Cardiac septum (tissue), 1 donor: ENCODE results near the gene TINAGL1. TPM values are rescaled to one million over a fixed set of nuclear protein-coding genes. Genes with fewer than 3 reads are reported as not detected.

Source experiments
- DNase-seq: peaks from one replicate; pipeline ENCODE4 v3.0.0-alpha.2; 2020; ENCODE audit warnings: low spot score
- intact Hi-C: fragments of 100-400 bp; cut with DNase I; formaldehyde crosslinking; loops from one replicate; pipeline ENCODE4 v1.14.0; 2022
- total RNA-seq: library from RNA; stranded (reverse); fragmentation: NEBNext Ultra II Directional; extraction: Animal tissue kit (Norgen Biotek cat#: 25700); gene quantifications from one replicate; pipeline ENCODE4 v1.2.1, GENCODE V29; 2021
- donor health status: DM: no; HTN: no; CAD: no.

TINAGL1 gene
- total RNA-seq, 1 donor from 2014 or later = 180 TPM

DNA sequence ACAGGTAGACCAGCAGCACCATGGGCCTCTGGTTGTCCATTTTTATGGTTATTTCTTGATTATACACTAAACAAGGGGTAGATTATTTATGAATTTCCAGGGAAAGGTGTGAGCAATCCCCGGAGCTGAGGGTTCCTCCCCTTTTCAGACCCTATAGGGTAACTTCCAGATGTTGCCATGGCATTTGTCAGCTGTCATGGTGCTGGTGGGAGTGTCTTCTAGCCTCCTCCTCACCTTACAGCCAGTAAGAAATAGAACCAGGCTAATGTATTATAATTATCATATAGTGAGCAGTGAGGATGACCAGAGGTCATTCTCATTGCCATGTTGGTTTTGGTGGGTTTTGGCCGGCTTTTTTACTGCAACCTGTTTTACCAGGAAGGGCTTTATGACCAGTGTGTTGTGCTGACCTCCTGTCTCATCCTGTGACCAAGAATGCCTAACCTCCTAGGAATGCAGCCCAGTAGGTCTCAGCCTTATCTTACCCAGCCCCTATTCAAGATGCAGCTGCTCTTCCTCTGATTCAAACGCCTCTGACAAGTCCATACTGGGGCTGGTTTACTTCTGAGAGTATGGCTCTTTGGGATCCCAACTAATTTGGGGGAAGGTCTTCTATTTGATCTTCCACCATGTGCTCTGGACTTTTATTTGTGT is 13.5 kb upstream of the TINAGL1 start:
- no peak for DNase-seq
- intact Hi-C loops = no loop called here

DNA sequence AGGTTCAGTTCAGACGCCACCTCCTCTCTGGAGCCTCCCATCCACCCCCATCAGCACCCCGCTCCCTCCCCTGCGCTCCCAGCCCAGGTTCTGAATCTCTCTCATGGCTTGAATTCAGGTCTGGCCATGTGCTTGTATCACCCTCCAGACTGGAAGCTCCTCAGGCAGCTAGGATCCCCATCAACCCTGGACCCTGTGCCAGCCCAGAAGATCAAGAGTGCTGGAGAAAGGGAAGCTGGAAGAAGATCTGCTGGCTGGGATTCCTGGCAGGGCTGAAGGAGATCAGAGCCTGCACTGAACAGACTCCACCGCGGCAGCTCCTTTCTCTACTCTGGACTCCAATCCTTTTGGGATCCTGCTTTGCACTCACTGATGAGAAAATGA is 11.7 kb upstream of the TINAGL1 start:
- intact Hi-C loops = loop anchor here (1.0 kb wide), 1 partner anchor 30 kb away; no protein-coding TSS in a partner anchor
- DNase-seq = no peak

DNA sequence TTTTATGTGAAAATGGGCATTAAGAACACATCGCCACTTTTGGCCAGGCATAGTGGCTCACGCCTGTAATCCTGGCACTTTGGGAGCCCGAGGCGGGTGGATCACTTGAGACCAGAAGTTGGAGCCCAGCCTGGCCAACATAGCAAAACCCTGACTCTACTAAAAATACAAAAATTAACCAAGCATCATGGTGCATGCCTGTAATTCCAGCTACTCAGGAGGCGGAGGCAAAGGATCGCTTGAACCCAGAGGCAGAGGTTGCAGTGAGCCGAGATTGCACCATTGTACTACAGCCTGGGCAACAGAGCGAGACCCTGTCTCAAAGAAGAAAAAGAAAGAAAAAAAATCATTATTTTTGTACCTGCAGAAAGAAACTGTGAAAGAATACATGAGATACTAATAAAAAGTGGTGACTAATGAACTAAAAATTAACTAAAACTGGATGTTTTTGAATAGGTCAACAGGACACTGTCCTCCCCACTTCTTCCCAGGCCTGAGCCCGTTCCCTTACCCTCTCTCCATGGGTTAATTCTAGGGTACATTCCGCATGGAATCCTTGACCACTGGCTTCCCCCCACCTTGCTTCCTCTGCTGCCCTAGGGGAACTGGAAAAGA is 8.3 kb upstream of the TINAGL1 start:
- intact Hi-C loops = loop anchor here (5.0 kb wide), 1 partner anchor 219 kb away; no protein-coding TSS in a partner anchor
- no peak for DNase-seq

DNA sequence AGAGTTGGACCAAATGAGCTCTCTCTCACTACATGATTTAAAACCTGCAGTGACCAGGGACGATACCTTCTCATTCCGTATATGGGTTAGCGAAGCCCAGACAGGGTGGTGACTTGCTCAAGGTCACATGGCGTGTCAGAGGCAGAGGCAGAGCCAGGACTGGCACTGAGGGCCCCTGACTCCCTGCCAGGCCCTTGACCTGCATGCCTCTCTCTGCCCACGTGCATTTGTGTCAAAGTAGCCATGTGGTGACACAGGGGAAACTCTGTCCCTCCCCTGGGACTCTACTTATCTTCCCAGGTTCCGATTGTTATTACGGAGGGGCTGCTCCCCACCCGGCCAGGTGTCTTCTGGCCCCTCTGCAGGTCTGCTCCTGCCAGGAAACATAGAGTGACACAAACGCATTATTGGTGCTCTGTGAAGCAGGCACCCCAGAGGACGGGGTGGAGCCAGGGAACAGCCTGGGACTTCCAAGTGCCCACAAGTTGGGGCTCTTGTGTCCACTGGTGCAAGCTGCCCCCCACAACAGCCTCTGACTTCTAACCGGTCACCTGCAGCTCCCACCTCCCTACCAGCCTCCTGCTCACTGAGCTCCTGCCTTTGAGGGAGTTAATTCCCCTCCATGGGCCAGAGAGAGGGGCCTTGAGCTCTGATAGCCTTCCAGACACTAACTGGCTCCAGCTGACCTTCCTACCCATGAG is 7.3 kb upstream of the TINAGL1 start:
- no peak for DNase-seq
- intact Hi-C loops = loop anchor here (5.0 kb wide), 1 partner anchor 218 kb away; no protein-coding TSS in a partner anchor

DNA sequence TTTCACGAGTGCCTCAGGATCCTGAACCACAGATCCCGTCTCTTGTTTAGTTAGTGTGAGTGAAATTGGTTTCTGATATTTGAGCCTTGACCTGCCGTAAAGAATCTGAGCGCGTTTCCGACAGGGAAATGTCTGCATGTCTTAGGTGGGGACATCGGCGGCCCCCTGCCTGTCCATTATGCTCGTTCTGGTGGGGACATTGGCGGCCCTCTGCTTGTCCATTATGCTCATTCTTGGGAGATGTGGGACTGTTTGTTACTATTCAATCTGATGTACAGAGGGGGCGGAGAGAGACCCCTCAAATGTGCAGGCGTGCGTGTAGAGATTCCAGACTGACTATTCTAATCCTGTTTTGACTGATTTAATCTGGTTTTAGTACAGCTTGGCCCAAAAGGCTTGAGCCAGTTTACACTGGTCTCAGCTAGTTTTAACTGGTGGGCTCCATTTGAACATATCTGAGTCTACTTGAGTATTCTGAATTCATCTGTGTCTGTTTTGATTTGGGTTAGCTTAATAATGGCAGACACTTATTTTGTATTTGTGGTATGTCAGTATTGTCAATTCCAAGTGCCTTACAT is 6.6 kb upstream of the TINAGL1 start:
- DNase-seq = no peak
- intact Hi-C loops = loop anchor here (5.0 to 10.0 kb wide), 2 partner anchors 218 to 365 kb away; partner anchors contain the start of gene PTP4A2

DNA sequence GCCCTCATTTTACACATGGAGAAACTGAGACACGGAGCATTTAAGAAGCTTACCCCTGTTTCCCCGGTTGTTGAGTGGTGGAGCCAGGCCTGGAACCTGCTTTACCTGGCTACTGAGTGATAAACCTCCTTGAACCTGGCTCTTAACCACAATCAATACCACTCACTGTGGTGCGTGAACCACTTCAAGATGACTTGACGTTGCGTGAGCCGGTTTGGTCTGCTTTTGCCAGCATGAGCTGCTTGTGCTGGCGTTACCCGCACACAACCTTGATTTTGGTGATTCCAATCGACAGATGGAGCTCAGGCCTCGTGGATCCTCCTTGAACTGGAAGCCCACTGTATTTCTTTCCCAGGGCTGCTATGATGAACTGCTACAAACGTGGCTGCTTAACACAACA is 6.1 kb upstream of the TINAGL1 start:
- intact Hi-C loops = loop anchor here (10.0 kb wide), 1 partner anchor 365 kb away; the partner anchor contains the start of gene PTP4A2
- no peak for DNase-seq

DNA sequence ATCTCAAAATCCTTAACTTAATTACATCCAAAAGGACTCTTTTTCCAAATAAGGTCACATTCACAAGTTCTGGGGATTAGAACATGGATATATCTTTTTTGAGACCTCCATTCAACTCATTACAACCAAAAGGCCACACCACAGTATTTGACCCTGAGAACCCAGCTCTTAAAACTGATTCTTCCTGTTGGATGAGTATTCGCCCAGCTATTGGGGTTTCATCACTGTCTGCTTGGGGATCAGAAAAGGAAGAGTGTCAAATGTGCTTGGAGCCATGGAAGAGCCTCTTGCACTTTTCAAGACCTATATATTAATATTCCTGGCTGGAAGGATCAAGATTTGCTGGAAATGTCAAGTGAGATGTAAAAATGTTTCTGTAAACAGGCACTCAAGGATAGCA is 5.4 kb upstream of the TINAGL1 start:
- intact Hi-C loops = loop anchor here (10.0 kb wide), 1 partner anchor 364 kb away; the partner anchor contains the start of gene PTP4A2
- DNase-seq = no peak

DNA sequence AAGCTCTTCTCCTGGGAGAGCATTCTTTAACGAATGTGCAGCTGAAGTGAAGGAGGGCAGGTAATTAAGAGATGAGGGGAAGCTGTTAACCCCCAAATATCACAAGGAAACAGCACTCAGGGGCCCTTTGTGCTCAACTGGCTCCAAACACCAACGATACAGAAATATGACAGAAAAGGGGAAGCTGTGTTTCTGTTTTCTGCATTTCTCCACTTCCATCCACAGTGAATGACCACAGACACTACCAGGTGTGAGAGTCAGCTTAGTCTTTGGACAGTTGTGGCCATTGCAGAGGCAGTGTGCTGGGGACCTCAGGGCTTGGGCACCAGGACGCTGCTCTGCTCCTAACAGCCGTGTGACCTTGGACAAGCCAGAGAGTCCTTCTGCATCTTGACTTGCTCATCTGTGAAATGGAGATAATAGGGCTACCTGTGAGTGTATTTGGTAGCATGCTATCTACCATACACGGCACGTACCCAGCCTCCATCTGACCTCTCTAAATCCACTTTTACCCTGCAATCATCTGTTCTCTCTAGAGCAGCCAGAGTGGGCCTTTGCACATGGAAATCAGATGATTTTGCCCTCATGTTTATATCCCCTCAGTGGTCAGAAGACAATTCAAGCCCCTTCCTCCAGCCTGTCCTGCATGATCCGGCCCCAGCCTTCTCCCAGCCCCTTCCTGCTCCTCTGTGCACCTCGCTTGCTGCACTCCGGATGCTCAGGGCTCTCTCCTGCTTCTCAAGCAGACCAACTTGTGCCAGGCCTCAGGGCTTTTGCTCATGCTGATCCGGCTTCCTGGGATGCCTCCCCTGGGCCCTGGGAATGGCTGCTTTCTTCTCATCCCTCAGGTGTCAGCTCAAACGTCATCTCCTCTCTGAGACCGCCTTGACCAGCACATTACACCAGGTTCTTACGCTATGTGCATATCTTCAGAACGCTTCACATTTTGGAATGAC is 4.7 kb upstream of the TINAGL1 start:
- peak; percentile 67 for DNase-seq
- intact Hi-C loops = loop anchor here (10.0 kb wide), 1 partner anchor 363 kb away; the partner anchor contains the start of gene PTP4A2

DNA sequence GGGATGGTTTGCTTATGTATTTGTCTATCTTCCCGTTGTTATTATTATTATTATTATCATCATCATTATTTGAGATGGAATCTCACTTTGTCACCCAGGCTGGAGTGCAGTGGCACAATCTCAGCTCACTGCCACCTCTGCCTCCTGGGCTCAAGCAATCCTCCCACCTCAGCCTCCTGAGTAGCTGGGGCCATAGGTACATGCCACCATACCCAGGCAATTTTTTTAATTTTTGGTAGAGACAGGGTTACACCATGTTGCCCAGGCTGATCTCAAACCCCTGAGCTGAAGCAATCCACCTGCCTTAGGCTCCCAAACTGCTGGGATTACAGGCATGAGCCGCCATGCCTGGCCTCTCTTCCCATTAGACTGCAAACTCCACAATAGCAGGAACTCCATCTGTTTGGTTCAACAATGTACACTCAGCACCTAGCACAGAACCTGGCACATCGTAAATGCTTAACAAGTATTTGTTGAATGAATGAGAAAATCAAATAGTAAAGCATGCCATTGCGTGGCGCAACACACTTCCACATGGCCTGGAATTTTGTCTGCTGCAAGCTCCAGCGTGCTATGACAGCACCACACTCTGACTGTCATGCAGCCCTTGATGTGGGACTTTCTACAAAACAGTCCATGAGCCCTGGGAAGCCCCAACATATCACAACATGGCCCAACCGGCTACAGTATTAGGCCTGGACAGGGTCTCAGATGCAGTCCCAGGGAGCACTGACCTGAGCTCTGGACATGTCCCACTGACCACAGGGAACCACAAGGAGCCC is 3.8 kb upstream of the TINAGL1 start:
- peak; percentile 54 for DNase-seq
- intact Hi-C loops = loop anchor here (10.0 kb wide), 1 partner anchor 362 kb away; the partner anchor contains the start of gene PTP4A2

DNA sequence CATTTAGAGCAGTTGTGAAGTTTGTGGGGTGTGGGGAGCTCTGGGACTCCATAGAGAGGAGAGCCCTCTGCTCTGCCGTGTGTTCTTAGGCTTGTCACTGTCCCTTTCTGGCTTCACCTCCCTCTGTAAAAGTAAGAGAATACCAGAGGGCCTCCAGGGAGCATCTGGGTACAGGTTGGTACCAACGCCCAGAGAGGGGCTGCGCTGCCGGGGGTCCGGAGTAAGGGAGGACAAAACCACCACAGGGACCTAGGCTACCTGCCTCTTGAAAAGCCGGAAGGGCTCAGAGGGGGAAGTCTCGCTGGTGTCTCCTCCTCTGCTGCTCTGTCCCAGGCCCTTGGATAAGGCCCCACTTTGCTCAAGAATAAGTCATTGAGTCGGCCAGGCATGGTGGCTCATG is 3.1 kb upstream of the TINAGL1 start:
- peak; percentile 65 for DNase-seq
- intact Hi-C loops = loop anchor here (10.0 kb wide), 1 partner anchor 362 kb away; the partner anchor contains the start of gene PTP4A2

DNA sequence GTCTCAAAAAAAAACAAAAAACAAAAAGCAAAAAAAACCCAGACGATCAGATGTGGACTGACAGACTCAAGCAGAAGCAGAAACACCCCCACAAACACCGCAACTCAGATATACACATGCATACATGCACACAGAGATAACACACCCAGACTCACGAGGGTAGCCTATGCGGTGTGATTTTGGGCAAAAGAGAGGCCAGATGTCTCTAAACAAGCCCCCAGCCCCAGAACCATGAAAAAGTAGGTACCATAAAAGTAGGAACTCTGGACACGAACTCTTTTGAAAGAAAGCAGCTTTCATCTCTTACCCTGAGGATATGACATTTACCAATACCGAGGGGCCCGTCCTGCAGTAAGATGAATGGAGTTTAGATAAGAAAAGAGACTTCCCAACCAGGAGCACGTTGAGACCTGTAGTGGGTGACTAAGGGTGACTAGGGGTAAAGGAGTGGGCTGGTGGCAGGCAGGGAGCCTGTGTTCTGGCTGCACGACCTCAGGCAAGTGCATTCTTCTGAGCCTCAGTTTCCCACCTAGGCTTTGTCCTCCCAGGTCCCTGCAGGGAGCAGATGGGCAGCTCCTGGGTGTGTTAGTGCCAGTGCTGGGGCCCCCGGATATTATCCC is 1.5 kb upstream of the TINAGL1 start:
- intact Hi-C loops = loop anchor here (2.0 to 10.0 kb wide), 3 partner anchors 52 to 360 kb away; partner anchors contain the start of genes COL16A1 and PTP4A2

DNA sequence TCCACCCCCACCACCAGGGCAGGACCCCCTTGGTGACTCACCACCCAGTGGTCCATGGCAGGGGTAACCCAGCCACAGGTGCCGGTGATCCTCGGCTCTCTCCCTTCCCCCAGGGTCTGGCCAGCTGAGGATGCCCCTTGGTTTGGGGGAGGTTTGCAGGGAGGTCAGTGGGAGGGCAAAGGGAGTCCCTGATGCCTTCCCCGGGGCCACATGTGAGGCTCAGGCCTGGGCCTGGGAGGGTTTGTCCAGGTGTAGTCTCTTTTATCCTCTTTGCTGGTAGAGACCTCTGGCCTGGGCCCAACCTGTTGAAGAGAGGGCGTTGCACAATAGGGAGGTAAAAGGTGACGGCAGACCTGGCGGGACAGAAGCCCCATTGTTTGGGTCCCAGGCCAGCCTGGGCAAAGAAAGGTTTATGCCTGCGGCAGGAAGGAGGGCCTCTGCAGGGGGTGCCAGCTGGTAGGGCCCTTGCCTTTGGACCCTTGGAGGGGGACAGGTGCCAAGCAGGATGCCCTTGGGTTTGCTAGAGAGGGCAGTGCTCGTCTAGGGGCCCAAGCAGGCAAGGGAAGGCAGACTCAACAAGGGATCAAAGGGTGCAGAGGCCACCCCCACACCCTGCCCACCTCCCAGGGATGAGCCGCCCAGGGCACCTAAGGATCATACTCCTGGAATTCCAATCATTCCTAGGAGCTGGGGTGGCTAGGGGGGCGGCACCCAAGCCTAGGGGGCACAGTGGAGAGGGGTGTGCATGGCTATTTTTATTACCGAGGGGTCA is 760 bp upstream of the TINAGL1 start:
- intact Hi-C loops = loop anchor here (2.0 to 10.0 kb wide), 3 partner anchors 51 to 359 kb away; partner anchors contain the start of genes COL16A1 and PTP4A2
- no peak for DNase-seq

More for the DNA sequence above, 1.5 kb upstream of the TINAGL1 start:
- no peak for DNase-seq

DNA sequence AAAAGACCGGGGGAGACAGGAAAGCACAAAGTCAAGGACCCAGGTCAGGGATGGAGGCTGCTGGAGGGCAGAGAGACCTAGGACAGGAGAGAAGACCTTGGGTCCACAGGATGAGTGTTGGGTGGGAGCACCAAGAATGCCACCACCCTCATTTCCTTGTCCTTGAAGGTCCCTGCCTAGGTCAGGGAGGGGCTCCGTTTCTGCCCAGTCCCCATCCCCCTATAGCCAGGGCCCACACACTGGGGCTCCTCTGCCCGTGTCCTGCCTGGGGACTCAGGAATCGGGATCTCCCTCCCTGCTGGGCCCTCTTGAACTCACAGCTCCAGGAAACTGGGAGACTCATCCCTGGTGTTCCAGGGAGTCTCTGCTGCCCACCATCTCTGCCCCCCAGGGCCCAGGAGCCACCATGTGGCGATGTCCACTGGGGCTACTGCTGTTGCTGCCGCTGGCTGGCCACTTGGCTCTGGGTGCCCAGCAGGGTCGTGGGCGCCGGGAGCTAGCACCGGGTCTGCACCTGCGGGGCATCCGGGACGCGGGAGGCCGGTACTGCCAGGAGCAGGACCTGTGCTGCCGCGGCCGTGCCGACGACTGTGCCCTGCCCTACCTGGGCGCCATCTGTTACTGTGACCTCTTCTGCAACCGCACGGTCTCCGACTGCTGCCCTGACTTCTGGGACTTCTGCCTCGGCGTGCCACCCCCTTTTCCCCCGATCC is 584 bp downstream of the TINAGL1 start:
- no peak for DNase-seq
- intact Hi-C loops = loop anchor here (5.0 to 10.0 kb wide), 2 partner anchors 125 to 358 kb away; partner anchors contain the start of genes COL16A1 and PTP4A2

DNA sequence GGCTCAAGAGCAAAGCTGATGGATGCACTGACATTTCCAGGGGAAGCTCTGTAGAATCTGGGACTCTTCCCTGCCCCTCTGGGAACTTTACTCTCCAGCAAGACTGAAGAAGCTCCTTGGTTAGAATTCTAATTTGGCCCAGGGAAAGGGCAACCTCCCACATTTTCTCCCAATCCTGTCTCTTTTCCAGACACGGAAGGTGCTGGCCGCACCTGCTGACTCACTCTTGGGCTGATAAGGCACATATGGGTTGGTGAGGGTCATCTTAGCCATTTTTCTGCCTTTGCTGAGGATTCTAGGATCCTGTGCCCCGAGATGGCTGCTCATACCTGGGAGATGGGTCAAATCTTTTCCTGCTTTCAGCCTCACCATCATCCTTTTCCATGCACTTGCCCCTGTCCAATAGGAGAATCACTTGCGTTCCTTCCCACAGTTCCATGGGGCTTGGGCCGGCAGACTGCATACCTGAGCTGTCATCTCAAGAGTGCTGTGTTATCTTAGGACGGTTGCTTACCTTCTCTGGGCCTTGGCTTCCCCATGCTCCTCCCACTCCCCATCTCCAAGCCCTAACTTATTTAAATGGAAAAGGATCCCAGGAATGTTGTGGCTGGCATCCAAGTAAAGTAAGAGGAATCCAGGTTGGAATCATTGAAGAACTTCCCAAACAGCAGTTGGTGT is 1.3 kb downstream of the TINAGL1 start:
- no peak for DNase-seq
- intact Hi-C loops = loop anchor here (5.0 to 10.0 kb wide), 2 partner anchors 125 to 357 kb away; partner anchors contain the start of genes COL16A1 and PTP4A2

DNA sequence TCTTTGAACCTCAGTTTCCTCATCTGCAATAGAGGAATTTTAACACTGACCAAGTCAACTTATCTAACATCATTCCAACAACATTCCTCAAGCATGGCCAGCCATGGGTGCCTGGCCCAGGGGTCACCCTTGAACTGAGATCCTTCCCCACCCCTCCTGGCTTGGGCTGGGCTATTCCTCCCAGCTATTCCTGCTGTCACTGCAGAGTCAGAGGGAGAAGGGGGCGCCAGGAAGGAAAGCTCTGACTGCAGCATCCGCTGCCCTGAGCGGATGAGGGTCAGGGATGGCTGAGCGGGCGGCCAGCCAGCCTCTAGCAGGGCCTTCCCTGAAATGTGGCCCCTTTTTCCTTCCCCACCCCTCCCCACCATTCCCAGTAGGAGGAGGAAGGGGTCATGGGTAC is 3.1 kb downstream of the TINAGL1 start:
- intact Hi-C loops = loop anchor here (5.0 to 10.0 kb wide), 2 partner anchors 123 to 355 kb away; partner anchors contain the start of genes COL16A1 and PTP4A2
- DNase-seq = no peak
